ENCODE data around the gene SHISA6.

Gene SHISA6

GRCh38 chr17:11240841-11241610 lies at the start of gene SHISA6:
SHISA6 (plus strand) TSS chr17:11241213.
- DNase-seq: no peak

DNA sequence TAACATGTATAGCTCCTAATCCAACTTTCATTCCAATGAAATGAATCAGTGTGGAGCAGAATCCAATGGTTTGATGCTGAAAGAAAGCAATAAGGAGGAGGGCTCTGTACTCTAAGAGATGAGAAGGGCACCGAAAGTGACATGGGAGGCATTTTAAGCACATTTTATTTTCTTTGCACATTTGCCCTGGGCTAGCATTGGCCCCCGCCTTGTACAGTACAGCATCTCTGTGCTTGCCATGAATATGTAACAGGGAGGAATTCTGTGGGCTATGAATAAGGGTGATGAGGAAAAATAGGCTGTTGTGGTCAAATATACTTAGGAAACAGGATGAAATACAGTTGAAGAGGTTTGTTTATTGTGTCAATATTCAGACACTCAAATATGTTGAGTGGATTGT lies 45.2 kb upstream of the SHISA6 start:
- DNase-seq: no peak

- no peak for DNase-seq
Observed at GRCh38 chr17:11204991-11205390, 36.0 kb upstream of the SHISA6 start.

DNA sequence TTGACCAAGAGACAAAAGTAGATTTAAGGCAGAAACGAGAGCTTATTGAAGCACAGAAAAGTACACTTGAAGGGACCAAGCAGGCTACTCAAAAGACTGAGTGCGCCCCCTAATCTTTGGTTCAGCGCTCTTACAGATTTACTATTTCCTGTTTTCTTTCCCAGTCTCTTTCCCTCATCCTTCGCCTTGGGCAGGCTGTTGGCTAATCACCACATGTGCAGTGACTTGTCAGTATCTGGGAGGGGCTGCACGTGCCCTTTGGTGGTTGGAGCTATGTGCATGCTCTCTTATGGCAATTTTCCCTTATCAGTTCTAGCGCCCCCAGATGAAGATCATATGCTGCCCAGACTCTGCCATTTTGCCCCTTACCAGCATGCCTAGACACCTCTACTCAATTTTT lies 35.4 kb upstream of the SHISA6 start:
- DNase-seq: no peak

DNA sequence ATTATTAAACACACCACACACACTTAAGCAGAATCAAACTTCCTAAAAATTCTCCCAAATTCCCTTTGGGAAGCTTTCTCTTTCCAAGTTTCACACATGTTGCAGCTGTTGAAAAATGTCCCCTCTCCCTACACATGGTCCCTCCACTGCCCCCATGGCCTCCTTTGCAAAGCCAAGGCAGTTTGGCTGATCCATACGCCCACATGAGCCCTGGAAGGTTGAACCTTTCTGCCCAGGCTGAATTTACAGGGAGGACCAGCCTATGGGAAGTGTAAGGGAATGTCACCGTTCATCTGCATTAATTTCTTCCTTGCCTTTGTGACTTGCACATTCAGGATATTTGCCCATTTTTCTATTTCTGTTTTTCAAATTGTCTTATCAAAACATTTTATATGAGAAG lies 31.1 kb upstream of the SHISA6 start:
- no peak for DNase-seq

- DNase-seq: no peak
Observed at GRCh38 chr17:11212792-11213191, 28.2 kb upstream of the SHISA6 start.

GRCh38 chr17:11216976-11217375 lies 24.0 kb upstream of the SHISA6 start:
- DNase-seq: no peak

DNA sequence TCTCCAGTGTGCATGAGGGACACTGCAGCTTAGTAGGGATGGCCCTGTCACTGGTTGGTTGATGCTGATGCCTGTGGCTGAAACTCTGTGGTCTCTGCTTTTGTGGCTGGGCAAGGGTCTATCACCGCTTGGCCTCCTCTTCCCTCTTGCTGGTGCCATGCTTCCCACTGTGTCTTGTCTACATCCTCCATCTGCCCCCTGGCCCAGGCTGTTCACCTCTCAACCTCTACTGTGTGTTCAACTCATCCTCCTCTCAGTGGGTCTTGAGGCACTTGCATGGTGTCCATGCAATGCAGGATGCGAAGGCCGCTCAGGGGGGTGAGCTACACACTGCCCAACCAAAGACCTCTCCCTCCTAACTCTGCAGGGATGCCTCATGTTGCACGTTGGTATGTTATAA lies 19.8 kb upstream of the SHISA6 start:
- no peak for DNase-seq

DNA sequence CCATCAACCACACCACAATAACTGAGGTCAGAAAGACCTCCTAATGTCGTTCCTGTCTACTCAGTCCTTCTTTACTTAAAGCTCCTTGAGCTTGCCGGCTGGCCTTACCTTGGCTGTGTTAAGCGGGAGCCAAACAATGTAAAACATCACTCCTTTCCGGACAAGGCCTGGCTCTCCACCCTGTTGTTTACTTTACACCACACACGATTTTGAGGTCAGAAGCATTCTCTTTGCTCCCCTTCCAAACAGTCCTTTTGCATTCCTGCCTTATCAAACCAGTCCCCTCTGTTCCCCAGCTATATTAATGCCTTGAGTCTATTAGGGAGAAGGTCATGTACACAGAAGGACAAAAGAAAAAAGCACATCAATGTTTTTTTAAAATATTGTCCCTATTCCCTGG lies 19.3 kb upstream of the SHISA6 start:
- no peak for DNase-seq

GRCh38 chr17:11238705-11239104 lies 2.3 kb upstream of the SHISA6 start:
- DNase-seq: no peak

- DNase-seq: no peak
Observed at GRCh38 chr17:11239379-11239970, 1.5 kb upstream of the SHISA6 start.

GRCh38 chr17:11240041-11240840 lies 772 bp upstream of the SHISA6 start:
- DNase-seq: no peak

DNA sequence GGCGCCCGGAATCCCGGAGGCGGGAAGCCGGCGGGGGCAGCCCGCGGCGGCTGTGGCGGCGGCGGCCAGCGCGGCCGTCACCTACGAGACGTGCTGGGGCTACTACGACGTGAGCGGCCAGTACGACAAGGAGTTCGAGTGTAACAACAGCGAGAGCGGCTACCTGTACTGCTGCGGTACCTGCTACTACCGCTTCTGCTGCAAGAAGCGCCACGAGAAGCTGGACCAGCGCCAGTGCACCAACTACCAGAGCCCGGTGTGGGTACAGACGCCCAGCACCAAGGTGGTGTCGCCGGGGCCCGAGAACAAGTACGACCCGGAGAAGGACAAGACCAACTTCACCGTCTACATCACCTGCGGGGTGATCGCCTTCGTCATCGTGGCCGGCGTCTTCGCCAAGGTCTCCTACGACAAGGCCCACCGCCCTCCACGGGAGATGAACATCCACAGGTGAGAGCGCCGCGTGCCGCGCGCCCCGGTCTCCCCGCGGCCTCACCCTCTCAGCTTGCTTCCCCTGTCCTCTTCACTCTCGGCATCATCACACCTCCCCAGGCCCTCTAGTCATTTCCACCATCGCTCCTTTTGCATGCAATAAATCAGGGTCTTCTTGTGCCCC lies 706 bp downstream of the SHISA6 start:
- DNase-seq: no peak

DNA sequence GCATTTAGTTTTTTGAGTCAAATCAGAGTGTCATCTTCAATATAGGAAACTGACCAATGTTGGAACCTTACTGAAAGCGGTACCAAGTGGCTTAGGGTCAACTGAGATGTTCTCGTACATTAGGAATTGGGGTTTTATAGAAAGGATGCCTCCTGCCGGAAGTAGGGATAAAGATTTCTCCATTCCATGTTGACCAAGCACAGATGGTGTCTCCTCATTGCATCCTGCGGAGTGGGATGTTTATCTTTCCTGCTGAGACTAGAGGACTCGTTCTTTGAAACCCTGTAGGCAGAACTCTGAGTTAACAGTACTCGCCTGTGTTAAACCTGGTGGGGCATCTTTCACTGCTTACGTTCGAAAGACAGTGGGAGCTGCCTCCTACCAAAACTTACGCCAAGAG lies 1.4 kb downstream of the SHISA6 start:
- no peak for DNase-seq

DNA sequence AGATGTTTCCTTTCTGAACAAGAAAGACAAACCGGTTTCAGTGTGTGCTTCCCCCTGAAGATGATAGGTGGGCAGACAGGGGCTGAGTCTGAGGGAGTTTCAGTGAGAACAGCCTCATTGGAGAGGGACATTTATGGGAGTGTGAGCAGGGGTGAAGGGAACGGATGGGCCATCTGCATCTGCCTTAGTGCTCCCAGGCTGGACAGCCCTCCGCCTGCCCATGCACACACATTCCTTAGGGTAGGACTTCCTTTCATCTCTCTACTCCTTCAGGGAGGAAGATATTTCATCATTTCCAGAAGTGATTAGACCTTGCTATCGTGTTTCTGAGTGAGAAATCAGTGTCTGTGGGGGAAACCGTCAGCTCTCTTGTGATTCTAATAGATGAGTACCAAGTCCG lies 3.8 kb downstream of the SHISA6 start:
- DNase-seq: no peak

DNA sequence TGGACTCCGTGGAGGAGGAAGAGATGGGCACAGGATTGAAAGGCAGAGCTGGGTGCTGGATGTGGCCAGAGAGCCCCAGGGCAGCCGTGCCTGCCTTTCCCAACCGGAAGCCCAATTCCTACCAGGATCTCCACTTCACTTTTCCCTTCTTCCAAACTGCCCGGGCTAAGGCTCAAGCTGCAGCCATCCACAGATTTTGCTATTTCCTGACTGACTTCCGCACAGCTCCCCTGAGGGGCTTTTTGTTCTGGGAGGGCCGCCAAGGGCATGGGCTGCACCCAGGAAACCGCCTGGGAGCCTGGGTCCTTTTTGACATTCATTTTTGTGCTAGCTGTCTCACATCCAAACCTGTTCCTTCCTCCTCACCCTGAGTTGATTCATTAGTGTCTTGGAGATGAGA lies 4.2 kb downstream of the SHISA6 start:
- DNase-seq: no peak

DNA sequence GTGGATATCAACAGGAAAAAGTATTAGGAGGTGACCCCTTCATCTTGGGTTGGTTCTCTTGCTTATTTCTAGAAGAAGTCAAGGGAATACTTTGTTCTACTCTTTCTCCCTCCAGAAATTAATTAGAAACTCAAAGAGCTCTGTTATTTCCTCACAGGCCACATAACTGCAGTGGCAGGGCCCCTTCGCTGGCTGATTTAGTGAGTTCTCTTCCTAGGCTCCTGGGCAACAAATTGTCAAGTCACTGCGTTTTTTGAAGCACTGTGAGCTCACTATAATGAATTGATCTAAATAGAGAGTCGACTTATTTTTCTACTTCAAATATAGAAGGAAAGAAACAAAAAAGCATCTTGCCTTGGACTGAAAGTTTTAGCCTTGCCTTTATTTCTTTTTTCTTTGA lies 4.8 kb downstream of the SHISA6 start:
- no peak for DNase-seq

GRCh38 chr17:11250161-11250560 lies 9.1 kb downstream of the SHISA6 start:
- no peak for DNase-seq

GRCh38 chr17:11251561-11252107 lies 10.6 kb downstream of the SHISA6 start:
- DNase-seq: no peak

DNA sequence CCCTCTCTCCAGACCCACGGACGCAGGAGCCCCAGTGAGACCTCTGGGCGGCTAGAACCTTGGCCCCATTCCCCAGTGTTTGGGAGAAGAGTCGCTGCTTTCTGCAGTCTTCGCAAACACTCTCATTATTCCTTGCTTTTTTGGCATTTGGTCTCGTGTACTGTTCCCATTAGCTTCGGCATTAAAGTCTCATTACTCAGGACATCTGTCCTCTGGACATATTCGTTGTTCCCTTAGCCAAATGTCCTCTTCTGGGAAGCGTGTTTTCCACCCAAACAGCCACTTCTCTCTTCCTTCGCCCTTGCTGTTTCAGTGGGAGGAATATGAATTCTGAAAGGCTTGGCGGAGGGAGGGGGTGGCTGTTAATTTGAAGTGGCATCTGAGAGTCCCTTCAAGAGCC lies 11.1 kb downstream of the SHISA6 start:
- no peak for DNase-seq

DNA sequence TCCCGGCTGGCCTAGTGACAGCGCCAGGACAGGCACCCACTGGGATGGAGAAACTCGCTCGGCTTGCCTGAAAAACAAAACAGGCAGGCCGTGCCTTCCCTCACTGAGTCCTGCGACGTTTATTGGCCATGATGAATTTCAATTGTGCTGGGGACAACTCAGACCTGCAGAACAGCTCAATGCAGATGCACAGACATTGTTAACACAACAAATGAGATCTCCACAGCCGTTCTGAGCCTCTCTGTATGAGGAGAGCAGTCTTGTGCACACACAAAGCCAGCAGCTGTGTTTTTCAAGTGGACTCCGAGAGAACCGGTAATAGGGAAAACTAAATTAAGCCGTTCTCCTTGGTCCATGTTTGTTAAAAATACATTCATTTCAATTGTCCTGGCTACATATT lies 15.9 kb downstream of the SHISA6 start:
- no peak for DNase-seq

- DNase-seq: no peak
Observed at GRCh38 chr17:11264183-11264871, 23.3 kb downstream of the SHISA6 start.

Measured in NCI-H2107 (cell line).